Kasumi-1 (cell line): ENCODE data around the gene DSCAM.
"Not testable (repeated sequence)": the region's sequence is repeated elsewhere in the genome, so short reads cannot be mapped to it uniquely, and the experiment has no call there.

Experiments used
- DNase-seq, 2 experiments: peaks; one replicate each; lab custom pipeline; 2025; lab: John Stamatoyannopoulos, UW

Gene DSCAM

GRCh38 chr21:40300300-40300699, 546.7 kb downstream of the DSCAM start:
- no peak for DNase-seq

GRCh38 chr21:40299451-40299850, 547.5 kb downstream of the DSCAM start:
- no peak for DNase-seq

- DNase-seq = no peak
Measured at GRCh38 chr21:40294345-40294744, 552.6 kb downstream of the DSCAM start.

GRCh38 chr21:40291560-40291959, 555.4 kb downstream of the DSCAM start:
- no peak for DNase-seq

GRCh38 chr21:40284409-40284808, 562.5 kb downstream of the DSCAM start:
- DNase-seq = no peak

- no peak for DNase-seq
Measured at GRCh38 chr21:40282912-40283886, 563.8 kb downstream of the DSCAM start.

GRCh38 chr21:40278345-40278744, 568.6 kb downstream of the DSCAM start:
- DNase-seq = no peak

GRCh38 chr21:40276001-40276400, 571.0 kb downstream of the DSCAM start:
- DNase-seq = no peak

- no peak for DNase-seq
Measured at GRCh38 chr21:40272037-40272436, 574.9 kb downstream of the DSCAM start.

- no peak for DNase-seq
Measured at GRCh38 chr21:40271164-40271563, 575.8 kb downstream of the DSCAM start.

- no peak for DNase-seq
Measured at GRCh38 chr21:40270047-40270446, 576.9 kb downstream of the DSCAM start.

- DNase-seq = no peak
Measured at GRCh38 chr21:40269239-40269638, 577.7 kb downstream of the DSCAM start.

- not testable (repeated sequence) for DNase-seq
Measured at GRCh38 chr21:40258456-40258855, 588.5 kb downstream of the DSCAM start.

GRCh38 chr21:40257342-40257741, 589.6 kb downstream of the DSCAM start:
- DNase-seq = no peak

GRCh38 chr21:40255518-40256444, 591.2 kb downstream of the DSCAM start:
- DNase-seq = no peak

- no peak for DNase-seq
Measured at GRCh38 chr21:40254540-40255465, 592.2 kb downstream of the DSCAM start.

- DNase-seq = no peak
Measured at GRCh38 chr21:40253112-40253511, 593.8 kb downstream of the DSCAM start.

- DNase-seq = no peak
Measured at GRCh38 chr21:40250514-40251294, 596.3 kb downstream of the DSCAM start.

GRCh38 chr21:40244981-40245380, 602.0 kb downstream of the DSCAM start:
- no peak for DNase-seq

- no peak for DNase-seq
Measured at GRCh38 chr21:40243685-40244084, 603.3 kb downstream of the DSCAM start.
